ENCODE measurements around the gene TMEM88.

DNA sequence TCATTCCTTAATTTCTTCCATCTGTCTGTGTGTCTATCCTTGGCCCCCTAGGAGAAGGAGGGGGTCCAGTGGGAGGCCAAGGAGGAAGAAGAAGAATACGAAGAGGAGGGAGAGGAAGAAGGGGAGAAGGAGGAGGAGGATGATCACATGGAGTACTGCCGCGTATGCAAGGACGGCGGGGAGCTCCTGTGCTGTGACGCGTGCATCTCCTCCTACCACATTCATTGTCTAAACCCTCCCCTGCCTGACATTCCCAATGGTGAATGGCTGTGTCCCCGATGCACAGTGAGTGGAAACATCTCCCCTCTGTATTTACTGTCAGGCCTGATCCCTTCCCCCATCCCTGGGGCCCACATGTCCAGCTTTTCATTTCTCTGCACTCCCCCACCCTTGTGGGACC is 40.0 kb downstream of the TMEM88 start:
- no peak for TF ChIP-seq CTCF (IDR thresholded peaks at IDR 0.05)
- no peak for TF ChIP-seq POLR2A (IDR thresholded peaks at IDR 0.05)
- no peak for TF ChIP-seq EP300 (IDR thresholded peaks at IDR 0.05)

Measured in tibial nerve (tissue), 4 donors.